K562 (cell line): ENCODE measurements around the gene PHF19. TPM values are rescaled to one million over a fixed set of nuclear protein-coding genes. Genes with fewer than 3 reads are reported as not detected.
A peak's percentile ranks its signal among the peaks of the same experiment; 100 is the strongest.

Experiments
- DPF2 ChIP-seq: fragments of 450-650 bp; IDR thresholded peaks from 2 replicates; pipeline ENCODE4 v1.6.1; 2016
- HMGXB4 ChIP-seq: sonication (generic); formaldehyde crosslinking; IDR thresholded peaks from 2 replicates; pipeline ENCODE4 v1.8.1; 2023; ENCODE audit warnings: mild to moderate bottlenecking, missing genetic modification reagents
- HSF4 ChIP-seq: fragments of 250-450 bp; sonication (Bioruptor Pico); IDR thresholded peaks from 2 replicates; pipeline ENCODE4 v2.1.2; 2022; ENCODE audit warnings: mild to moderate bottlenecking, moderate library complexity, borderline replicate concordance
- MAFK ChIP-seq: IDR thresholded peaks from 2 replicates; pipeline ENCODE4 v1.6.1; 2011; ENCODE audit warnings: low read length, improper control_type of control experiment
- MITF ChIP-seq: IDR thresholded peaks from 2 replicates; pipeline ENCODE4 v1.6.1; 2014; ENCODE audit warnings: antibody characterized with exemption
- MXI1 ChIP-seq: IDR thresholded peaks from 2 replicates; pipeline ENCODE4 v1.6.1; 2011; ENCODE audit warnings: low read depth, mild to moderate bottlenecking, improper control_type of control experiment, low read length
- PHF21A ChIP-seq: fragments of 450-650 bp; IDR thresholded peaks from 2 replicates; pipeline ENCODE4 v1.6.1; 2017; ENCODE audit warnings: low read depth, borderline replicate concordance
- PHTF2 ChIP-seq: fragments of 250-450 bp; sonication (Bioruptor Pico); IDR thresholded peaks from 2 replicates; pipeline ENCODE4 v1.5.0; 2021; ENCODE audit warnings: mild to moderate bottlenecking
- POLR2AphosphoS5 ChIP-seq: IDR thresholded peaks from 2 replicates; pipeline ENCODE4 v1.6.1; 2011; ENCODE audit warnings: mild to moderate bottlenecking, low read depth, low read length, moderate library complexity; ENCODE audit not compliant: control insufficient read depth, insufficient read depth
- PRMT5 ChIP-seq: sonication (generic); formaldehyde crosslinking; IDR thresholded peaks from 2 replicates; pipeline ENCODE4 v1.5.0; 2020; ENCODE audit warnings: missing genetic modification reagents
- PTBP1 ChIP-seq: fragments of 200-400 bp; formaldehyde crosslinking; IDR thresholded peaks from 2 replicates; pipeline ENCODE4 v1.6.1; 2017; ENCODE audit warnings: low read depth, low read length
- RB1 ChIP-seq: fragments of 450-650 bp; IDR thresholded peaks from 2 replicates; pipeline ENCODE4 v1.6.1; 2017; ENCODE audit warnings: low read depth, mild to moderate bottlenecking
- REST ChIP-seq, 2 experiments: fragments of 450-650 bp; formaldehyde crosslinking in 1 of 2; IDR thresholded peaks; 2 replicates each; pipeline versions ENCODE4 v1.4.0 to v1.6.1; 2014 to 2020; ENCODE audit warnings: mild to moderate bottlenecking in 2 of 2, borderline replicate concordance in 1 of 2, low read depth in 1 of 2
- SAP30 ChIP-seq: fragments of 200-600 bp; sonication (generic); IDR thresholded peaks from 2 replicates; pipeline ENCODE4 v1.6.1; 2012; ENCODE audit warnings: borderline replicate concordance, low read depth, mild to moderate bottlenecking, moderate library complexity, low read length, control low read depth, inconsistent platforms; ENCODE audit not compliant: insufficient read depth, poor library complexity, severe bottlenecking
- U2AF2 ChIP-seq: fragments of 200-400 bp; formaldehyde crosslinking; optimal IDR thresholded peaks from 2 replicates; pipeline ENCODE3; 2017; ENCODE audit warnings: low read depth, mild to moderate bottlenecking, low read length
- ZNF77 ChIP-seq: fragments of 250-450 bp; sonication (Bioruptor Pico); IDR thresholded peaks from 2 replicates; pipeline ENCODE4 v1.5.0; 2020
- ZNF830 ChIP-seq: fragments of 250-450 bp; sonication (Bioruptor Pico); IDR thresholded peaks from 2 replicates; pipeline ENCODE4 v1.5.0; 2021; ENCODE audit warnings: mild to moderate bottlenecking
- polyA plus RNA-seq, 8 experiments: library from polyadenylated mRNA; depleted of rRNA in 4 of 8; stranded (reverse) in 5 of 8; unstranded in 3 of 8; fragments of >200 nt; fragmentation: Nextera tagmentation in 2 of 8; fragmentation: Illumina TruSeq in 1 of 8; extraction: Ambion mirVana in 2 of 8; extraction: Trizol in 1 of 8; gene quantifications; 2 replicates each; pipeline versions ENCODE4 v1.2.1 to v1.2.3, GENCODE V29; 2011 to 2014; ENCODE audit warnings: inconsistent platforms in 1 of 8, missing spikeins in 1 of 8
- total RNA-seq, 7 experiments: library from RNA; depleted of rRNA in 6 of 7; stranded (reverse); fragments of >200 nt in 6 of 7; fragmentation: Illumina TruSeq in 2 of 7; extraction: Trizol in 2 of 7; gene quantifications; 2 replicates each; pipeline versions ENCODE4 v1.2.1 to v1.2.3, GENCODE V29; 2011 to 2021; ENCODE audit warnings: low replicate concordance in 1 of 7

PHF19 gene
- total and polyA plus RNA-seq, 9 of the 15 experiments (the other 6 are each of a cell fraction or from before 2014, with no cell fraction given), result 95.8 to 403 (median 255) TPM

DNA sequence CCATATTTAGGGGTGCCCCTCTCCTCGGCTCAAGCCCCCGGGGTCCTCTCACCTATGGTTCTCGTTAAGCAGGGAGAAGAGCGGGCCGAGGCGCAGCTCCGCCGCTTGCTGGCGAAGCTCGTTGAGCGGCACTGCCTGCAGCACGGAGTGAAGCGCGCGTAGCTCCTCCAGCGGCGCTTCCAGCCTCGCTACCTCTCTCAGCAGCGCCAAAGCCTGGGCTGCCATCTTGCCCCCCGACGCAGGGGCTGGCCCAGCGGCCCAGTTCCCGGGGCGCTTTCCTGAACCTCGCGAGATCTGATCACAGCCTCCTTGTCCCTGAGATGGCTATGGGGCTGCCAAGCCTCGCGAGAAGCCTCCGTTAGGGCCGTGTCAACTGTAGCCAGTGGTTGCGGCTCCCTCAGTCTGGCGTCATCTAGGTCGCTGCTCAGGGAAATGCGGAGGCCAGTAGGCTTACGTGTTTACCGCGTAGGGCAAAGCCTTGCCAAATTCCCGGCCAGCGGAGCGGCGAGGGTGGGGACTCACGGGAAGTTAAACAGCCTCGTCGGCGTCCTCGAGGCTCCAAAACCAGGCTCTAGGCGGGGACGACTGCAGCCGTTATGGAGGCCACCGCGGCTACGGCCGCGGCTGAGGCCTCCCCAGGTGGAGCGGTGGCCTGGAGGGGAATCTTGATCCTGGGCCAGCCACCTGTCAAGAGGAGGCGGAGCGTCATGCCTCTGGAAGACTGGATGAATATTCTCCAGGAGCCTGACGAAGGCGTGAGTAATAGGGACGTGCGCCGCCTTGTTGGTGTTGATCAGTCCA lies 34.1 kb downstream of the PHF19 start, which contains the start of gene PSMD5 (continued):
- no peak for TF ChIP-seq REST (IDR thresholded peaks at IDR 0.05; ENCODE audit: borderline replicate concordance)
- no peak for TF ChIP-seq REST (CRISPR knock-in tag; IDR thresholded peaks at IDR 0.05; ENCODE audit: low read depth)
- no peak for TF ChIP-seq PHTF2 (CRISPR knock-in tag)
- peak; percentile 94; the same call in 1 of the 2 replicates for TF ChIP-seq MXI1
- no peak for TF ChIP-seq DPF2
- TF ChIP-seq PRMT5, result no peak
- TF ChIP-seq ZNF77 (CRISPR knock-in tag), result no peak
- TF ChIP-seq ZNF830 (CRISPR knock-in tag), result no peak
- TF ChIP-seq MAFK, result peak; percentile 44; the same call in 1 of the 2 replicates
- TF ChIP-seq POLR2AphosphoS5, result no peak
- no peak for TF ChIP-seq MITF
- no peak for TF ChIP-seq U2AF2
- TF ChIP-seq PHF21A, result no peak
- no peak for TF ChIP-seq PTBP1
- TF ChIP-seq RB1, result no peak
- TF ChIP-seq HSF4 (CRISPR knock-in tag), result no peak
- TF ChIP-seq SAP30, result peak; percentile 90
- peak; percentile 93 for TF ChIP-seq HMGXB4 (CRISPR knock-in tag)
